CD4-positive, alpha-beta T cell treated with Interleukin-17A for 4 hours (primary cell): ENCODE measurements around the gene NOP56.
"Not testable (repeated sequence)": the region's sequence is repeated elsewhere in the genome, so short reads cannot be mapped to it uniquely, and the experiment has no call there.

Experiments
- DNase-seq: peaks from one replicate; pipeline ENCODE4 v3.0.0-alpha.2; 2020; ENCODE audit warnings: mixed read lengths

Gene NOP56

GRCh38 chr20:2687514-2687913 lies 35.1 kb downstream of the NOP56 start:
- no peak for DNase-seq

- DNase-seq: peak; percentile 80
These were observed 35.7 kb downstream of the NOP56 start for GRCh38 chr20:2688041-2688591.

- no peak for DNase-seq
These were observed 37.8 kb downstream of the NOP56 start for GRCh38 chr20:2690213-2690612.

- no peak for DNase-seq
These were observed 38.3 kb downstream of the NOP56 start for GRCh38 chr20:2690718-2691117.

- no peak for DNase-seq
These were observed 38.7 kb downstream of the NOP56 start for GRCh38 chr20:2691127-2691526.

- no peak for DNase-seq
These were observed 39.2 kb downstream of the NOP56 start for GRCh38 chr20:2691663-2692035.

- DNase-seq: peak; percentile 61
These were observed 39.8 kb downstream of the NOP56 start, which contains the start of gene EBF4 for GRCh38 chr20:2692036-2692885. Gene EBF4, plus strand, starts transcription at chr20:2692780. Its CDS starts 866 bp downstream, at chr20:2693646.

- DNase-seq: peak; percentile 50
These were observed 40.5 kb downstream of the NOP56 start for GRCh38 chr20:2692886-2693285.

GRCh38 chr20:2693286-2694007 lies 41.0 kb downstream of the NOP56 start:
- DNase-seq: peak; percentile 54

- DNase-seq: no peak
These were observed 41.6 kb downstream of the NOP56 start for GRCh38 chr20:2694008-2694471.

GRCh38 chr20:2694519-2694918 lies 42.1 kb downstream of the NOP56 start:
- no peak for DNase-seq

- no peak for DNase-seq
These were observed 43.0 kb downstream of the NOP56 start for GRCh38 chr20:2695206-2695983.

GRCh38 chr20:2695984-2696525 lies 43.6 kb downstream of the NOP56 start:
- not testable (repeated sequence) for DNase-seq

GRCh38 chr20:2696646-2697045 lies 44.2 kb downstream of the NOP56 start:
- no peak for DNase-seq

GRCh38 chr20:2697768-2698167 lies 45.3 kb downstream of the NOP56 start:
- no peak for DNase-seq

- no peak for DNase-seq
These were observed 45.9 kb downstream of the NOP56 start for GRCh38 chr20:2698186-2698817.

GRCh38 chr20:2698912-2699311 lies 46.5 kb downstream of the NOP56 start:
- DNase-seq: no peak

GRCh38 chr20:2699775-2700413 lies 47.5 kb downstream of the NOP56 start:
- no peak for DNase-seq

- DNase-seq: no peak
These were observed 48.6 kb downstream of the NOP56 start for GRCh38 chr20:2700913-2701620.

GRCh38 chr20:2701671-2702081 lies 49.2 kb downstream of the NOP56 start:
- DNase-seq: no peak
